SK-N-SH (cell line): Measurements from ENCODE around the gene HCST.

Experiments
- CTCF ChIP-seq: fragments of 200-600 bp; sonication (generic); IDR thresholded peaks from 2 replicates; pipeline ENCODE4 v1.6.1; 2017; ENCODE audit warnings: antibody characterized with exemption, mild to moderate bottlenecking, moderate library complexity
- MXI1 ChIP-seq: IDR thresholded peaks from 2 replicates; pipeline ENCODE4 v1.6.1; 2012; ENCODE audit warnings: mild to moderate bottlenecking, low read depth, low read length, improper control_type of control experiment
- REST ChIP-seq: IDR thresholded peaks from 2 replicates; pipeline ENCODE4 v1.6.1; 2012; ENCODE audit warnings: mild to moderate bottlenecking, low read depth, low read length, moderate library complexity
- SIN3A ChIP-seq: IDR thresholded peaks from 2 replicates; pipeline ENCODE4 v1.6.1; 2012; ENCODE audit warnings: low read depth, mild to moderate bottlenecking, low read length, moderate library complexity, borderline replicate concordance
- ZBTB33 ChIP-seq: IDR thresholded peaks from 2 replicates; pipeline ENCODE4 v1.4.0; 2012; ENCODE audit warnings: low read depth, borderline replicate concordance

- peak; percentile 8; the same call in 1 of the 2 replicates for TF ChIP-seq REST
- peak; percentile 61 for TF ChIP-seq CTCF
- TF ChIP-seq MXI1 = peak; percentile 62; the same call in 1 of the 2 replicates
- no peak for TF ChIP-seq SIN3A
- TF ChIP-seq ZBTB33 = no peak
Measured at GRCh38 chr19:35882114-35882832, 20.1 kb upstream of the HCST start.
